ENCODE results near the gene NTN3.

DNA sequence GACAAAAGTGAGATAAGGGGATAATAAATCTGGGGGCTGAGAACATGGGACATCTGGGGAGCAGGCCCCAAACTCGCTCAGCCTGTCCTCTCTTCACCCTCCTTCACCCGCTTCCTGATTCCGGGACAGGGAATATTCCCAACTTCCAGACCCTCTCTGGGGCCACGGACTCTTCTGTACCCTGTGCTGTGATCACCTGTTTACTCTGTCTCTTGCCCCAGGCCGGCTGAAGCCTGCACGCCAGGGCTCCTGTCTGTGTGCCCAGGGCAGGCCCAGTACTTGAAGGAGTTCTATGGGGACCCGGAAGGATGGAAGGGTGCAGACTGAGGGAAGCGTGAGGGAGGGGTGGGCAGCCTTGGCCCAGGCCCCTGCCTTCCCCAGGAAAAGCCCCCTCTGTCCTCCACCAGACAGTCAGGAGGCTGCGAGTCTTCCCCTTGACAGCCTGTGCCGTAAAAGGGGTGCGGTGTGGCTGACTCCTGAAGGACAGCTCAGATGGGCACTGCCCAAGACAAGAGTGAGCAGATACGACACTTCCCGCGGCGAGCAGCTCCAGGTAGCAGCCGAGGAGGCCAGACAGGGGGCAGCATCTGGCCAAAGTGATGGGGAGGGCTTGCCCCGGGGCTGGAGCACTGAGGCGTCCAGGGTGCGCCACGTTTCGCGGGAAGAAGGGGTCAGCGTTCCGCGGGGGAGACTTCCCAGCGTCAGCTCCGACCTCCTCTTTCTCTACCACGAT is 42.9 kb upstream of the NTN3 start:
- TF ChIP-seq, protein P1, sequence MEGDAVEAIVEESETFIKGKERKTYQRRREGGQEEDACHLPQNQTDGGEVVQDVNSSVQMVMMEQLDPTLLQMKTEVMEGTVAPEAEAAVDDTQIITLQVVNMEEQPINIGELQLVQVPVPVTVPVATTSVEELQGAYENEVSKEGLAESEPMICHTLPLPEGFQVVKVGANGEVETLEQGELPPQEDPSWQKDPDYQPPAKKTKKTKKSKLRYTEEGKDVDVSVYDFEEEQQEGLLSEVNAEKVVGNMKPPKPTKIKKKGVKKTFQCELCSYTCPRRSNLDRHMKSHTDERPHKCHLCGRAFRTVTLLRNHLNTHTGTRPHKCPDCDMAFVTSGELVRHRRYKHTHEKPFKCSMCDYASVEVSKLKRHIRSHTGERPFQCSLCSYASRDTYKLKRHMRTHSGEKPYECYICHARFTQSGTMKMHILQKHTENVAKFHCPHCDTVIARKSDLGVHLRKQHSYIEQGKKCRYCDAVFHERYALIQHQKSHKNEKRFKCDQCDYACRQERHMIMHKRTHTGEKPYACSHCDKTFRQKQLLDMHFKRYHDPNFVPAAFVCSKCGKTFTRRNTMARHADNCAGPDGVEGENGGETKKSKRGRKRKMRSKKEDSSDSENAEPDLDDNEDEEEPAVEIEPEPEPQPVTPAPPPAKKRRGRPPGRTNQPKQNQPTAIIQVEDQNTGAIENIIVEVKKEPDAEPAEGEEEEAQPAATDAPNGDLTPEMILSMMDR (IDR thresholded peaks at IDR 0.05 in 8 of 11, conservative IDR thresholded peaks at IDR 0.05 in 3 of 11): peak in 7 of 11 experiments; percentile 4 to 53 (median 24)
- TF ChIP-seq POLR2A (IDR thresholded peaks at IDR 0.05): no peak
